Fibroblast of villous mesenchyme (primary cell): Measurements from ENCODE around the gene UBE2C. TPM values are rescaled to one million over a fixed set of nuclear protein-coding genes. Genes with fewer than 3 reads are reported as not detected.

Experiments
- DNase-seq: peaks from one replicate; pipeline ENCODE4 v3.0.0-alpha.2; 2010; ENCODE audit warnings: low read depth
- H3K4me3 ChIP-seq: 2 replicates; pipeline ENCODE4 v1.5.1; 2011; ENCODE audit warnings: low read depth, mild to moderate bottlenecking, low read length
- CTCF ChIP-seq: IDR thresholded peaks from 2 replicates; pipeline ENCODE4 v1.5.1; 2012; ENCODE audit warnings: low read depth, mild to moderate bottlenecking, low read length; ENCODE audit not compliant: insufficient read depth
- total RNA-seq: library from RNA; depleted of rRNA; stranded (reverse); fragments of >200 nt; gene quantifications from 2 replicates; pipeline ENCODE4 v1.2.3, GENCODE V29; 2012

UBE2C gene
- total RNA-seq, 1 donor = 26.3 TPM

- no peak overlapping the region for H3K4me3 ChIP-seq
- no peak for TF ChIP-seq CTCF
- no peak for DNase-seq
Observed at GRCh38 chr20:45774945-45775344, 37.5 kb upstream of the UBE2C start.

DNA sequence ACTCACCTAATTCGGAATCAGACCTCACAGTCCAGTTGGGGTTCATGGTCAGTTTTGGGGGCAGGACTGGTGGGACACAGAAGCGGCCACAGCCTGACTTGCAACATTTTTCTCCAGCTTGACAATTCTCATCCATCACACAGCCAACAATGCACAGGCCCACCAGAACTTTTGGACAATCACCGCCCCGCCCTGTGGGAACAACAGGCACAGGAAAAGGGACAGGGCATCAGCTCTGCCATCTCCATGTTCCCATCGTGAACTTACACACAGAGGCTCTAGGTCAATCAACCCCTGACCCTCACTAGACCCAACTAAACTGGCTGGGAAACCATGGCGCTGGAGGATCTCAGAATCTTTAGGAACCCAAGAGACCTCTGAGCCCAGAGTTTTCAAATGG is 37.0 kb upstream of the UBE2C start:
- no peak overlapping the region for H3K4me3 ChIP-seq
- DNase-seq = no peak
- no peak for TF ChIP-seq CTCF

GRCh38 chr20:45776931-45777330 is 35.5 kb upstream of the UBE2C start:
- no peak for DNase-seq

DNA sequence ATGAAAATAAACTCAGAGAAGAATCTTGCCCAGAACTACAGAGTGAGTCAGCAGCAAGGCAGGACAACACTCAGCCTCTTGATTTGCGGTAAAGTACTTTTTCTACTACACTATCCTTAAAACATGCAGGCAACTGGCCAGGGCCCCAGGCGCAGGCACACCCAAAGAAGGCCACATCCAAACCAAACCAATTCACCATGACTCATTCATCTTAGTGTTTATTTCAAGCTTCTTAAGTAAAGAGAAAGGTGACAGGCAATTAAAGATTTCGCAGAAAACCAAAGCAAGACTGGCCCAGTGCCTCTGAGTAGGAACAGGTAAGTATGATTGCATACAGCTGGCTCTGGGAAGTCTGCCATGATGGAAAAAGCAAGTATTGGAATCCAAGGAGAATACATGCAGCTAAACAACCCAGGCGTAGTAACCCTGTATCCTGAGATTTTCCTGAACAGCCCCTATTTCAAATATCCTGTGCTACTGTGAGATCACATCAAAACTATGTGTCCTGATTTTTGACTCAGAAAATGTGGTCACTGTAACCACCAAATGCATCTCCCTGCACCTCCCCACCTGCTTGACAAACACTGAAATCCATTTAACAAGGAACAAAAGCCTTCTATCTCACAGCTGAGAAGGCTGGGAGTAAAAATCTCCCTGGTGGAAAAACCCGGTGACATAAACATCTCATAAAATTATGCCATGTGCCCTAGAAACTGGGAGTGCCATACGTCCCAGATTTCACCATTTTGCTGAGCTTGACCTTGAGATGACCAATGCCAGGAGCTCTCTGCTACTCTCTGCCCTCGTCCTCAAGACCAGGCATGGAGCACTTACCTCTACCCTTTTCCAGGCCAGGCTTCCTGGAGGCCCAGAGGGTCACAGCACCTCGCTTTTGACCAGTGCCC is 33.2 kb upstream of the UBE2C start:
- peak; percentile 99 for DNase-seq
- TF ChIP-seq CTCF = no peak
- peak overlapping the region; percentile 42 for H3K4me3 ChIP-seq

More at GRCh38 chr20:45776931-45777330, 35.5 kb upstream of the UBE2C start:
- no peak overlapping the region for H3K4me3 ChIP-seq
- TF ChIP-seq CTCF = no peak

GRCh38 chr20:45780159-45780558 is 32.3 kb upstream of the UBE2C start:
- no peak for TF ChIP-seq CTCF
- DNase-seq = no peak
- peak overlapping the region; percentile 42 for H3K4me3 ChIP-seq

GRCh38 chr20:45781391-45781931 is 31.0 kb upstream of the UBE2C start:
- peak overlapping the region; percentile 28 for H3K4me3 ChIP-seq
- TF ChIP-seq CTCF = no peak
- peak; percentile 99 for DNase-seq
